CD4-positive, alpha-beta T cell treated with Interleukin-4 for 1 hour (primary cell): ENCODE results near the gene LINC01488.

Source experiments
- DNase-seq, 2 donors: peaks; one replicate each; pipeline ENCODE4 v3.0.0-alpha.2; 2020 to 2022

LINC01488 gene

GRCh38 chr11:69495441-69496201, 14.2 kb downstream of the LINC01488 start:
- DNase-seq, result no peak

- DNase-seq, result no peak
Measured at GRCh38 chr11:69496202-69496557, 14.7 kb downstream of the LINC01488 start.

- no peak for DNase-seq
Measured at GRCh38 chr11:69496631-69497220, 15.3 kb downstream of the LINC01488 start.

GRCh38 chr11:69497221-69497787, 15.8 kb downstream of the LINC01488 start:
- no peak for DNase-seq

GRCh38 chr11:69498614-69499175, 17.2 kb downstream of the LINC01488 start:
- DNase-seq, result no peak

- DNase-seq, result no peak
Measured at GRCh38 chr11:69499186-69499917, 17.9 kb downstream of the LINC01488 start.

GRCh38 chr11:69499918-69500284, 18.4 kb downstream of the LINC01488 start:
- DNase-seq, result no peak

- DNase-seq, result no peak
Measured at GRCh38 chr11:69500285-69501120, 19.0 kb downstream of the LINC01488 start.

- DNase-seq, result no peak
Measured at GRCh38 chr11:69501121-69501489, 19.6 kb downstream of the LINC01488 start.

GRCh38 chr11:69501891-69502860, 20.7 kb downstream of the LINC01488 start:
- DNase-seq, result no peak

- no peak for DNase-seq
Measured at GRCh38 chr11:69504127-69504526, 22.7 kb downstream of the LINC01488 start.

GRCh38 chr11:69504576-69505335, 23.3 kb downstream of the LINC01488 start:
- no peak for DNase-seq

- DNase-seq, result no peak
Measured at GRCh38 chr11:69508974-69509373, 27.5 kb downstream of the LINC01488 start.

GRCh38 chr11:69509381-69509780, 27.9 kb downstream of the LINC01488 start:
- no peak for DNase-seq

GRCh38 chr11:69509846-69510390, 28.5 kb downstream of the LINC01488 start:
- DNase-seq, result no peak

GRCh38 chr11:69510471-69511357, 29.3 kb downstream of the LINC01488 start:
- DNase-seq, result no peak

- DNase-seq, result no peak
Measured at GRCh38 chr11:69511358-69512055, 30.0 kb downstream of the LINC01488 start.

- DNase-seq, result no peak
Measured at GRCh38 chr11:69512136-69512535, 30.7 kb downstream of the LINC01488 start.
